ENCODE results near the gene SLC35G4.
"Not testable (repeated sequence)": the region's sequence is repeated elsewhere in the genome, so short reads cannot be mapped to it uniquely, and the experiment has no call there.

The SLC35G4 gene

DNA sequence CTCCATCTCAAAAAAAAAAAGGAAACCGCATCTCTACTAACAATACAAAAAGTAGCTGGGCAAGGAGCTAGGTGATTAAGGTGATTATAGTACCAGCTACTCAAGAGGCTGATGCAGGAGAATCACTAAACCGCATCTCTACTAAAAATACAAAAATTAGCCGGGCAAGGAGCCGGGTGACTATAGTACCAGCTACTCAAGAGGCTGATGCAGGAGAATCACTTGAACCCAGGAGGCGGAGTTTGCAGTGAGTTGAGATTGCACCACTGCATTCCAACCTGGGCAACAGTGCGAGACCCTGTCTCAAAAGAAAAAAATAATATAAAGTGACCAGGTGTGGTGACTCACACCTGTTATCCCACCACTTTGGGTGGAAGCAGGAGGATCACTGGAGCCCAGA, 5.6 kb downstream of the SLC35G4 start:
- DNase-seq, result not testable (repeated sequence)

GRCh38 chr18:11647310-11647709, 37.9 kb downstream of the SLC35G4 start:
- DNase-seq, result not testable (repeated sequence)

DNA sequence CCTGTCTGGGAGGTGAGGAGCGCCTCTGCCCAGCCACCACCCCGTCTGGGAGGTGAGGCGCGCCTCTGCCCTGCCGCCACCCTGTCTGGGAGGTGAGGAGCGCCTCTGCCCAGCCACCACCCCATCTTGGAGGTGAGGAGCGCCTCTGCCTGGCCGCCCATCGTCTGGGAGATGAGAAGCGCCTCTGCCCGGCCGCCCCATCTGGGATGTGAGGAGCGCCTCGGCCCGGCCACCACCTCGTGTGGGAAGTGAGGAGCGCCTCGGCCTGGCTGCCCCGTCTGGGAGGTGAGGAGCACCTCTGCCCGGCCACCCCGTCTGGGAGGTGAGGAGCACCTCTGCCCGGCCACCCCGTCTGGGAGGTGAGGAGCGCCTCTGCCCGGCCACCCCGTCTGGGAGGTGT, 38.4 kb downstream of the SLC35G4 start:
- DNase-seq, result not testable (repeated sequence)

GRCh38 chr18:11649839-11650238, 40.4 kb downstream of the SLC35G4 start:
- no peak for DNase-seq

DNA sequence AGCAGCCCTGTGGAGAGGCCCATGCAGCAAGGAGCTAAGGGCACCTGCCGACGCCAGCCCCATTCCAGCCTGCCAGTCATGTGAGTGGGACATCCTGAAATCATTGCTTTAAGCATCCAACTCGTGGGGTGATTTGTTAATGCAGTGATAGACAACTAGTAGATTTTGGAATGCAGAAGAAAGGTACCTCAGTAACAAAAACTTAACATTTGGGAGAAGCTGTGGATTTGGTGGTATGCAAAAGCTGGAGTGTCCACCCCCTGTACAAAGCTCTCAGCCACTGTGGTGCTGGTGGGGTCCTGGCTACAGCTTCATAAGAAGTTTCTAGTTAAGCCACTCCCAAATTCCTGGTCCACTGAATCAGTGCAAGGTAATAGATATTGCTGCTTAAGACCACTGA, 42.5 kb downstream of the SLC35G4 start:
- no peak for DNase-seq

GRCh38 chr18:11653521-11653920, 44.1 kb downstream of the SLC35G4 start:
- no peak for DNase-seq

- DNase-seq, result peak; percentile 32
Measured at GRCh38 chr18:11654736-11655605, 45.6 kb downstream of the SLC35G4 start.

GRCh38 chr18:11655606-11655932, 46.2 kb downstream of the SLC35G4 start:
- DNase-seq, result no peak

- no peak for DNase-seq
Measured at GRCh38 chr18:11657152-11657551, 47.8 kb downstream of the SLC35G4 start.

DNA sequence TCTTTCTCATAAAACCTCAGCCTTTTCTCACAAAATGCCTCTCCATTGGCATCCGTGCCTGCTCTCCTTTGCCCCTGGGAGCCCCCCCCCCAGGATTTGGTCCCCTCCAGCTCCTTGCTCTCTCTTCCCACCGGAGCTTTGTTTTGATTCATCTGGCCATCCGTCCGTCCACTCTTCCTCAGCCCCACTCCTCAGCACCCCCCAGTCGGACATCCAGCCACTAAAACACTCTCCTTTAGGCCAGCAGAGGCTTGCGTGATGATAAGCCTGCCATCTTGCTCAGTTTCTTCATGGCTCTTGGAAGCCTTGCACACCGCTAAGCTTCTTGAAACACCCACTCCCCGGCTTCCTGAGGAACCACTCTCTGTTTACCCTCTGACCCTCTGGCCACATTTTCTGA, 48.2 kb downstream of the SLC35G4 start:
- DNase-seq, result no peak

DNA sequence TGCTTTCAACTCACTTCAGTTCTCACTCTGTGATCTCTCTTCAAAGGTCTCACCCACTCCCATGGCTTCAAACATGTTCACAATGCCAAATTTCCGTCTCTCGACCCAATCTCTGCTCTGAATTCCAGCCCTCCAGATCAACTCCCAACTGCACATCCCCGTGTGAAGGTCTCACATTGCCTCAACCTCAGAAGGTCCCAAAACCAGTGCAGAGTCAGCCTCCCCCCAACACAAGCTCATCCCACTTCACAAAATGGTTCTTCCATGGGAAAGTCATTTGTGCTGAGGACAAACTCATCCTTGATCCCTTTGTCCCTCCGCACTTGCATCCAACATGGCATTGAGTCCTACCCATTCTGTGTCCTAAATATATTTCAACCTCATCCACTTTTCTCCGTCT, 48.6 kb downstream of the SLC35G4 start:
- no peak for DNase-seq

DNA sequence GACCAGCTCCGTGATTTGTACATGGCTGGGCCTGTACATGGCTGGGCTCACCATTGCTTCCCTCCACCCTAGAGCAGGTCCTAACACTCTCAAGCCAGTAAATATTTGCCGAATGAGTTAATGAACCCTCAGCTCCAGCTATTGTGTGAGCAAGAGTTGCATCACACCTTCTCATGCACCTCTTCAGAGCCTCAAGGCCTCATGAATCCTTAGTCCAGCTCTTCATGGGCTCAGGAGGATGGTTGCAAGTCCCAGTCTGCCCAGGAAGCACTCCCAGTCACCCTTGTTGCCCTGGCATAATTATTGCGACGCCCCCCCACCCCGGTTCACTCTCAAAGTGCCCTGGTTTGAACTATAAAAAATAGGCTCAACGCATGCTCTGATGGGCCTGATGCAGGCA, 49.6 kb downstream of the SLC35G4 start:
- no peak for DNase-seq
